Esophagus muscularis mucosa (tissue), 4 donors: ENCODE results near the gene PIK3IP1. TPM values are rescaled to one million over a fixed set of nuclear protein-coding genes. Genes with fewer than 3 reads are reported as not detected.
A peak's percentile ranks its signal among the peaks of the same experiment; 100 is the strongest.
"Not testable (repeated sequence)": the region's sequence is repeated elsewhere in the genome, so short reads cannot be mapped to it uniquely, and the experiment has no call there.

Experiments
- DNase-seq: peaks from one replicate; pipeline ENCODE4 v3.0.0-alpha.2; 2017; ENCODE audit errors: extremely low spot score
- H3K27ac ChIP-seq, 4 donors: fragments of 200-600 bp; sonication (generic); replicated peaks in 1 of 4; 1 replicate in 3 of 4; 2 replicates in 1 of 4; pipeline ENCODE4 v1.5.1; 2016 to 2019; ENCODE audit warnings: mild to moderate bottlenecking in 1 of 4
- H3K27me3 ChIP-seq, 4 donors: fragments of 200-600 bp; sonication (generic); one replicate each; pipeline versions ENCODE4 v1.5.1 to v1.6.0; 2016 to 2019
- H3K36me3 ChIP-seq, 4 donors: fragments of 200-600 bp; sonication (generic); one replicate each; pipeline ENCODE4 v1.5.1; 2016 to 2019
- H3K4me1 ChIP-seq, 4 donors: fragments of 200-600 bp; sonication (generic); one replicate each; pipeline ENCODE4 v1.5.1; 2016 to 2019
- H3K4me3 ChIP-seq, 4 donors: fragments of 200-600 bp; sonication (generic); 1 replicate in 2 of 4; 2 replicates in 2 of 4; pipeline ENCODE4 v1.5.1; 2016 to 2019; ENCODE audit warnings: mild to moderate bottlenecking in 4 of 4, moderate library complexity in 1 of 4
- H3K9me3 ChIP-seq, 4 donors: fragments of 200-600 bp; sonication (generic); 1 replicate in 3 of 4; 2 replicates in 1 of 4; pipeline ENCODE4 v1.5.1; 2016 to 2019
- CTCF ChIP-seq, 3 experiments: fragments of 200-600 bp in 2 of 3; fragments of 450-650 bp in 1 of 3; sonication (generic) in 2 of 3; IDR thresholded peaks; one replicate each; pipeline ENCODE4 v1.5.1; 2017 to 2019; ENCODE audit warnings: antibody characterized with exemption in 3 of 3, mild to moderate bottlenecking in 2 of 3, moderate library complexity in 1 of 3
- EP300 ChIP-seq: sonication (generic); formaldehyde crosslinking; IDR thresholded peaks from one replicate; pipeline ENCODE4 v1.6.1; 2017; ENCODE audit warnings: antibody characterized with exemption
- POLR2A ChIP-seq: fragments of 450-650 bp; IDR thresholded peaks from one replicate; pipeline ENCODE4 v1.6.1; 2017; ENCODE audit warnings: antibody characterized with exemption, moderate library complexity, mild to moderate bottlenecking, low read depth
- POLR2AphosphoS5 ChIP-seq, 2 donors: sonication (generic); formaldehyde crosslinking; IDR thresholded peaks; one replicate each; pipeline ENCODE4 v1.6.1; 2017; ENCODE audit warnings: antibody characterized with exemption in 2 of 2
- WGBS: methylation state at CpG from one replicate; pipeline ENCODE4 v1.1.5; 2018; 5-methylcytosine and 5-hydroxymethylcytosine counted together
- intact Hi-C: fragments of 100-400 bp; cut with DNase I; formaldehyde crosslinking; loops from one replicate; pipeline ENCODE4 v1.15.1; 2023
- total RNA-seq, 4 donors: library from RNA; depleted of rRNA; stranded (reverse); fragments of >200 nt; gene quantifications; one replicate each; pipeline versions ENCODE4 v1.1.0 to v1.2.1, GENCODE V29; 2016

The PIK3IP1 gene
- total RNA-seq, 4 donors from 2014 or later = 34.5 to 49.1 (median 39.8) TPM

- TF ChIP-seq EP300 (no peak), POLR2A (peak; percentile 5), POLR2AphosphoS5 (IDR thresholded peaks at IDR 0.05) (peak; percentile 81 to 84), CTCF (IDR thresholded peaks at IDR 0.05) (no peak)
- peak; percentile 93 for DNase-seq
- no peaks in the 10 kb centered on the region for H3K9me3 ChIP-seq
- peak overlapping the region; percentile 46 to 61 (median 58) for H3K4me3 ChIP-seq
- H3K4me1 ChIP-seq = peaks cover 43 to 46% (median 45%) of the 10 kb centered on the region in 4 donors
- H3K27me3 ChIP-seq = no peaks in the 10 kb centered on the region
- WGBS = 18% methylated on average over 8 of the region's 17 CpGs
- no peaks in the 10 kb centered on the region for H3K36me3 ChIP-seq
- intact Hi-C loops = no loop called here
- peak overlapping the region; percentile 59 to 69 (median 66) for H3K27ac ChIP-seq
These were observed 44.0 kb downstream of the PIK3IP1 start for GRCh38 chr22:31248138-31248745.

DNA sequence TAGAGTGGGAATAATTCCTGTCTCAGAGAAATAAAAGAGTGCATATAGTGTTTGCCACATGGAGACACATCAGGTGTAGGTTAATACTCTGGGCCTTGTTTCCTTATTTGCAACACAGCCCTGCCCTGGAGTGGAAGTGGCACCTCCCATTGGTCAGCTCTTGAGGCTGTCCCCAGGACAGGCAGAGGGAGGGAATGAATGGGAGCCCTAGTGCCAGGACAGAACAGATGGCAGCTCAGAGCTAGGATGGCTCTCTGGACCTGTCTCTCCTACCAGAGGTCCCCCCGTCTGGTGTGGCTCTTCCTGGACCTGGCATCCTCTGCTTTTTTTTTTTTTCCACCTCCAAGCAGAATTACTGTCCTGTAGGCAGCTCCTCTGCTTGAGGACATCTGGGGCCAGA, 44.6 kb downstream of the PIK3IP1 start:
- H3K27me3 ChIP-seq = no peaks in the 10 kb centered on the region
- DNase-seq = no peak
- no peaks in the 10 kb centered on the region for H3K36me3 ChIP-seq
- 33% methylated on average over 1 of the region's 1 CpG for WGBS
- intact Hi-C loops = no loop called here
- H3K9me3 ChIP-seq = no peaks in the 10 kb centered on the region
- H3K27ac ChIP-seq = peak overlapping the region in 1 of 4 donors; percentile 68
- TF ChIP-seq CTCF (IDR thresholded peaks at IDR 0.05) (no peak), EP300 (no peak), POLR2A (no peak), POLR2AphosphoS5 (IDR thresholded peaks at IDR 0.05) (no peak)
- peaks cover 43 to 46% (median 43%) of the 10 kb centered on the region in 4 donors for H3K4me1 ChIP-seq
- peak overlapping the region; percentile 46 to 61 (median 58) for H3K4me3 ChIP-seq

GRCh38 chr22:31246687-31247086, 45.6 kb downstream of the PIK3IP1 start:
- H3K36me3 ChIP-seq = peaks cover 0 to 4% (median under 1%) of the 10 kb centered on the region in 4 donors
- 88% methylated on average over 2 of the region's 2 CpGs for WGBS
- no peaks in the 10 kb centered on the region for H3K9me3 ChIP-seq
- intact Hi-C loops = no loop called here
- TF ChIP-seq POLR2AphosphoS5 (IDR thresholded peaks at IDR 0.05) (no peak), POLR2A (no peak)
- no peaks in the 10 kb centered on the region for H3K27me3 ChIP-seq
- no peak overlapping the region for H3K27ac ChIP-seq
- no peak overlapping the region for H3K4me3 ChIP-seq
- H3K4me1 ChIP-seq = peaks cover 43 to 46% (median 43%) of the 10 kb centered on the region in 4 donors
- no peak for DNase-seq

- WGBS = 83% methylated on average over 11 of the region's 12 CpGs
- H3K4me3 ChIP-seq, H3K9me3 ChIP-seq, H3K27ac ChIP-seq, DNase-seq, H3K27me3 ChIP-seq, intact Hi-C loops, H3K36me3 ChIP-seq: not testable (repeated sequence)
- peaks cover 40 to 46% (median 43%) of the 10 kb centered on the region in 4 donors for H3K4me1 ChIP-seq
These were observed 46.3 kb downstream of the PIK3IP1 start for GRCh38 chr22:31245998-31246397.

GRCh38 chr22:31244943-31245451, 47.3 kb downstream of the PIK3IP1 start:
- Histone ChIP-seq H3K9me3 (no peaks in the 10 kb centered on the region), H3K27me3 (no peaks in the 10 kb centered on the region), H3K4me1 (peaks cover 31 to 46% (median 43%) of the 10 kb centered on the region in 4 donors), H3K27ac (no peak overlapping the region), H3K36me3 (peaks cover 0 to 8% (median 2%) of the 10 kb centered on the region in 4 donors), H3K4me3 (no peak overlapping the region)
- 83% methylated on average over 7 of the region's 7 CpGs for WGBS
- DNase-seq = no peak
- intact Hi-C loops = no loop called here
- TF ChIP-seq CTCF (IDR thresholded peaks at IDR 0.05) (no peak), EP300 (no peak), POLR2A (no peak), POLR2AphosphoS5 (IDR thresholded peaks at IDR 0.05) (no peak)
